Thyroid gland (tissue), 4 donors: ENCODE measurements around the gene USP15.

ENCODE experiments used
- POLR2A ChIP-seq, 2 donors: fragments of 450-650 bp; IDR thresholded peaks; one replicate each; pipeline ENCODE4 v1.6.1; 2017; ENCODE audit warnings: antibody characterized with exemption in 2 of 2, mild to moderate bottlenecking in 2 of 2, moderate library complexity in 1 of 2
- TF ChIP-seq, protein P1 (sequence below), 6 experiments: fragments of 200-600 bp in 3 of 6; fragments of 450-650 bp in 3 of 6; sonication (generic) in 3 of 6; IDR thresholded peaks; one replicate each; pipeline ENCODE4 v1.5.1; 2016 to 2019; ENCODE audit warnings: antibody characterized with exemption in 6 of 6, mild to moderate bottlenecking in 2 of 6, inconsistent platforms in 1 of 6, moderate library complexity in 1 of 6

GRCh38 chr12:62409068-62409467 lies 148.9 kb downstream of the USP15 start:
- TF ChIP-seq, protein P1, sequence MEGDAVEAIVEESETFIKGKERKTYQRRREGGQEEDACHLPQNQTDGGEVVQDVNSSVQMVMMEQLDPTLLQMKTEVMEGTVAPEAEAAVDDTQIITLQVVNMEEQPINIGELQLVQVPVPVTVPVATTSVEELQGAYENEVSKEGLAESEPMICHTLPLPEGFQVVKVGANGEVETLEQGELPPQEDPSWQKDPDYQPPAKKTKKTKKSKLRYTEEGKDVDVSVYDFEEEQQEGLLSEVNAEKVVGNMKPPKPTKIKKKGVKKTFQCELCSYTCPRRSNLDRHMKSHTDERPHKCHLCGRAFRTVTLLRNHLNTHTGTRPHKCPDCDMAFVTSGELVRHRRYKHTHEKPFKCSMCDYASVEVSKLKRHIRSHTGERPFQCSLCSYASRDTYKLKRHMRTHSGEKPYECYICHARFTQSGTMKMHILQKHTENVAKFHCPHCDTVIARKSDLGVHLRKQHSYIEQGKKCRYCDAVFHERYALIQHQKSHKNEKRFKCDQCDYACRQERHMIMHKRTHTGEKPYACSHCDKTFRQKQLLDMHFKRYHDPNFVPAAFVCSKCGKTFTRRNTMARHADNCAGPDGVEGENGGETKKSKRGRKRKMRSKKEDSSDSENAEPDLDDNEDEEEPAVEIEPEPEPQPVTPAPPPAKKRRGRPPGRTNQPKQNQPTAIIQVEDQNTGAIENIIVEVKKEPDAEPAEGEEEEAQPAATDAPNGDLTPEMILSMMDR (IDR thresholded peaks at IDR 0.05), result no peak
- no peak for TF ChIP-seq POLR2A (IDR thresholded peaks at IDR 0.05)
